ENCODE measurements around the gene MUC12.

DNA sequence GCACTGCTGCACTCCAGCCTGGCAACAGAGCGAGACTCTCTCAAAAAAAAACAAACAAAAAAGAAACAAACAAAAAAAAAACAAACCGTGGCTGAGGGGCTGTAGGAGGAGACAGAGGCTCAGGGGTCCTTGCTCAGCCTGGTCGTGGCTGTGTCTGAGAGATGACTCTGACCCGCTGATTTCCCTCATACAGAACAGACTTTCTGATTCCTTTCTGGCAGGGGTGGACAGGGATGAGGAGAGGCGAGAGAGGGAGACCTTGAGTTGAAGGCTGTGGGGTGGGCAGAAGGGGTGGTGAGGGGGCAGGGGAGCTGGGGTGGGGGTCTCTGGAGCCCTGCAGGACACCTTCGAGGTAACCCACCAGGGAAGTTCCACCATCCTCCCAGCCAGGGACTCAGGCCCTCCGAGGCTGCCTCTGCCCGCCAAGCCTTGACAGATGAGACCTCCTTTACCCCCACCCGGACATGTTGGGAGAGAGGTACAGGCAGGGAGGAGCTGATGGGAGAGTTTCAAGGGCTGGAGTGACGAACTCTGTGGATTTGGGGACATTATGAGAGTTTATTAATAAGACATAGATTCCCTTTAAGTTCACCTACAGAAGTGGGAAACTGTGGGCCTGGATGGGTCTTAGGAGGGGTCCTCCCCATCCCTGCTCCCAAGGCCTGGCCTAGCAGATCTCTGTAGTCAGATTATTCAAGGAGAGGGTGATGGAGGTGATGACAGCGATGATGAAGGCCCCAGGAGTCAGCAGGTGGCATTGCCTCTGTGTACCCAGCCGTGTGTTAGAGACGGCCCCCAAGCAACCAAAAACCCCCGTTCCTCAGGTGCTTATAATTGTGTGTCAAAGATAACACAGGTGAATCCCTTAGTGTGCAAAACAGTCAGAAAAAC lies 2.0 kb downstream of the MUC12 start:
- no peak for TF ChIP-seq POLR2AphosphoS5 (IDR thresholded peaks at IDR 0.05)
- no peak for TF ChIP-seq CTCF (IDR thresholded peaks at IDR 0.05)
